Endothelial cell (in vitro differentiated cells): ENCODE data around the gene PECR. TPM values are rescaled to one million over a fixed set of nuclear protein-coding genes. Genes with fewer than 3 reads are reported as not detected.

ENCODE experiments used
- DNase-seq: peaks from one replicate; pipeline ENCODE4 v3.0.0; 2021; ENCODE audit warnings: low spot score
- H3K27ac Mint-ChIP-seq: one replicate; pipeline ENCODE4 v1.8.0; 2021; ENCODE audit warnings: mixed read lengths, inconsistent platforms; ENCODE audit not compliant: unreplicated experiment
- H3K27me3 Mint-ChIP-seq: one replicate; pipeline ENCODE4 v1.8.0; 2021; ENCODE audit warnings: mild to moderate bottlenecking, moderate library complexity, mixed read lengths, inconsistent platforms; ENCODE audit not compliant: unreplicated experiment
- H3K36me3 Mint-ChIP-seq: one replicate; pipeline ENCODE4 v1.8.0; 2021; ENCODE audit warnings: mild to moderate bottlenecking, low read depth, mixed read lengths, inconsistent platforms; ENCODE audit not compliant: unreplicated experiment
- H3K4me1 Mint-ChIP-seq: one replicate; pipeline ENCODE4 v1.8.0; 2021; ENCODE audit warnings: mild to moderate bottlenecking, mixed read lengths, inconsistent platforms; ENCODE audit not compliant: unreplicated experiment
- H3K4me3 Mint-ChIP-seq: one replicate; pipeline ENCODE4 v1.8.0; 2021; ENCODE audit warnings: mild to moderate bottlenecking, mixed read lengths, inconsistent platforms; ENCODE audit not compliant: unreplicated experiment
- H3K9me3 Mint-ChIP-seq: one replicate; pipeline ENCODE4 v1.8.0; 2021; ENCODE audit warnings: mixed read lengths, inconsistent platforms; ENCODE audit not compliant: unreplicated experiment
- CTCF ChIP-seq: fragments of 200-600 bp; sonication (generic); IDR thresholded peaks from one replicate; pipeline ENCODE4 v1.5.0; 2021; ENCODE audit warnings: antibody characterized with exemption; ENCODE audit not compliant: unreplicated experiment
- total RNA-seq: library from RNA; stranded (reverse); fragmentation: NEBNext Ultra II Directional; extraction: Animal tissue kit (Norgen Biotek cat#: 25700); gene quantifications from one replicate; pipeline ENCODE4 v1.2.1, GENCODE V29; 2021; ENCODE audit not compliant: unreplicated experiment

PECR gene
- total RNA-seq, 1 donor from 2014 or later: 8.4 TPM

DNA sequence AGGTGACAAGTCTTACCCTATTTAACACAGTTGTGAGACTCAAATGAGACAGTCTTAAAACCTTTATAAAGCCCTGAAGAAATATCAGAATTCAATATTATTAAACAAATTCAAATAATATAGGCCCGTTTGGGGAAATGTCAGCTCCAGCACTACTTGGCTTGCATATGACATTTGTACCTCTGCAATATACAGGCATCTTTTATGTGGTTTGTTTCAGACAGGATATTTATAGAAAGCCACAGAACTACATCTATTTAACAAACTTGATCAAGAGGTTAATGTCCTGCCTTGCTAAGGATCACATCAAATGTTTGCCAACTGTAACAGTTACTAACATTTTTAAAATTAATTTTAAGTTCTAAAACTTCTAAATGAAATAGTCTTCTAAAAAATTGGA is 65.0 kb downstream of the PECR start:
- Mint-ChIP-seq H3K27me3 (peaks cover 5% of the 10 kb centered on the region), H3K9me3 (no peaks in the 10 kb centered on the region), H3K27ac (no peak overlapping the region), H3K4me1 (peaks cover 23% of the 10 kb centered on the region), H3K36me3 (peaks cover 6% of the 10 kb centered on the region), H3K4me3 (no peak overlapping the region)
- DNase-seq: no peak
- no peak for TF ChIP-seq CTCF

DNA sequence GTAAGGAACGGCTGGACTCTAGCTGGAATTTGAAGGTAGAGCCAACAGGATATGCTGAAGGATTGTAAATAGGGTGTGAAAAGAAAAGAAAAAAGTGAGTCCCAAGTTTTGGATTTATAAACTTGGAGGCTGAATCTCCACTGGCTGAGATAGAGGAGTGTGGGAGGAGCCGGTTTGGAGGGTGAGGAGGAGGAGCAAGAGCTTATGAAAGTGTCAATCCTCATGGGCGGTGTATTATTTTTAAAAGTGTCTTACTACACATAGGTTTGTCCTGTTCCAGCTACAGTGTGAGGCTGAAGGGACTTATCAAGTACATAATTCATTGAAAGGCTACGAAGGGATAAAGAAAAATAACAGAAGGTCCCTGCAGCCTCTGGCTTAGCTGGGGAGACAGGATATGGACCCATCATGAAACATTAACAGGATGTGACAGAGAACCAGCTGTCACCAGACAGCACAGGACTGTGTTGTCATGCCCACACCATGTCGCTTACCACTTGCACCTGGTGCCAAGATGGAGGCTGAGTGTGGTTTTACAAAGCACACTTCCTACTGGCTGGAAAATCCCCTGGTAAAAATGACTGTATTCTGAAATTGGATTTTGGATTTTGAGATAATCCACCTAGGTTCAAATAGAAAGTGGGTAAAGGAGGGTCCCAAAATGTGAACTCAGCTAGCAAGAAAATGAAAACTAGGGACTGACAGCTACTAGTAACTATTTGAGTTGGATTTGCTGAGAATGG is 65.7 kb downstream of the PECR start:
- Mint-ChIP-seq H3K9me3 (no peaks in the 10 kb centered on the region), H3K4me3 (no peak overlapping the region), H3K27ac (no peak overlapping the region), H3K4me1 (peaks cover 25% of the 10 kb centered on the region), H3K27me3 (peaks cover 5% of the 10 kb centered on the region), H3K36me3 (peaks cover 6% of the 10 kb centered on the region)
- TF ChIP-seq CTCF: no peak
- DNase-seq: no peak

GRCh38 chr2:216014986-216015385 is 66.6 kb downstream of the PECR start:
- no peak for TF ChIP-seq CTCF
- H3K27me3 Mint-ChIP-seq: peaks cover 5% of the 10 kb centered on the region
- H3K4me3 Mint-ChIP-seq: peak overlapping the region; percentile 27
- DNase-seq: no peak
- H3K4me1 Mint-ChIP-seq: peaks cover 25% of the 10 kb centered on the region
- H3K9me3 Mint-ChIP-seq: no peaks in the 10 kb centered on the region
- H3K27ac Mint-ChIP-seq: no peak overlapping the region
- H3K36me3 Mint-ChIP-seq: peaks cover 6% of the 10 kb centered on the region

GRCh38 chr2:216014006-216014405 is 67.6 kb downstream of the PECR start:
- peaks cover 25% of the 10 kb centered on the region for H3K4me1 Mint-ChIP-seq
- no peak overlapping the region for H3K27ac Mint-ChIP-seq

More at GRCh38 chr2:216014006-216014405, 67.6 kb downstream of the PECR start:
- Mint-ChIP-seq H3K9me3 (no peaks in the 10 kb centered on the region), H3K36me3 (peaks cover 6% of the 10 kb centered on the region), H3K27me3 (peaks cover 5% of the 10 kb centered on the region), H3K4me3 (peak overlapping the region; percentile 79)
- no peak for DNase-seq
- TF ChIP-seq CTCF: no peak
